Cardiac ventricle fibroblast (primary cell): Measurements from ENCODE around the gene ZNF675. TPM values are rescaled to one million over a fixed set of nuclear protein-coding genes. Genes with fewer than 3 reads are reported as not detected.

Source experiments
- total RNA-seq: library from RNA; depleted of rRNA; stranded (reverse); fragments of >200 nt; gene quantifications from 2 replicates; pipeline ENCODE4 v1.2.3, GENCODE V29; 2015

The ZNF675 gene
- 3.0 and 8.4 TPM in 2 replicates for total RNA-seq

GRCh38 chr19:23686621-23687423, at the start of gene ZNF675:
Gene ZNF675, minus strand, starts transcription at chr19:23687212. Its CDS starts 179 bp downstream, at chr19:23687033.

Other genes starting within 250 kb of the ZNF675 start
- gene ZNF681, start 71.7 kb upstream of the ZNF675 start, total RNA-seq = 0.83 and 0.94 TPM in 2 replicates
- gene ZNF726, start 227.7 kb upstream of the ZNF675 start, total RNA-seq = 1.8 TPM in 1 of 2 replicates, not detected in the other